HG03432 (cell line): ENCODE results near the gene ZFTA.
"Not testable (repeated sequence)": the region's sequence is repeated elsewhere in the genome, so short reads cannot be mapped to it uniquely, and the experiment has no call there.

Experiments used
- ATAC-seq: cut with Tn5 transposase; IDR thresholded peaks from one replicate; pipeline ENCODE4 v1.9.1; 2021; ENCODE audit warnings: mild to moderate bottlenecking, moderate library complexity; ENCODE audit not compliant: unreplicated experiment

ZFTA gene

GRCh38 chr11:63768237-63769041 lies at the start of gene ZFTA:
ZFTA (minus strand) TSS chr11:63768775; CDS start chr11:63768622, 153 bp downstream.
- ATAC-seq = peak; percentile 68

DNA sequence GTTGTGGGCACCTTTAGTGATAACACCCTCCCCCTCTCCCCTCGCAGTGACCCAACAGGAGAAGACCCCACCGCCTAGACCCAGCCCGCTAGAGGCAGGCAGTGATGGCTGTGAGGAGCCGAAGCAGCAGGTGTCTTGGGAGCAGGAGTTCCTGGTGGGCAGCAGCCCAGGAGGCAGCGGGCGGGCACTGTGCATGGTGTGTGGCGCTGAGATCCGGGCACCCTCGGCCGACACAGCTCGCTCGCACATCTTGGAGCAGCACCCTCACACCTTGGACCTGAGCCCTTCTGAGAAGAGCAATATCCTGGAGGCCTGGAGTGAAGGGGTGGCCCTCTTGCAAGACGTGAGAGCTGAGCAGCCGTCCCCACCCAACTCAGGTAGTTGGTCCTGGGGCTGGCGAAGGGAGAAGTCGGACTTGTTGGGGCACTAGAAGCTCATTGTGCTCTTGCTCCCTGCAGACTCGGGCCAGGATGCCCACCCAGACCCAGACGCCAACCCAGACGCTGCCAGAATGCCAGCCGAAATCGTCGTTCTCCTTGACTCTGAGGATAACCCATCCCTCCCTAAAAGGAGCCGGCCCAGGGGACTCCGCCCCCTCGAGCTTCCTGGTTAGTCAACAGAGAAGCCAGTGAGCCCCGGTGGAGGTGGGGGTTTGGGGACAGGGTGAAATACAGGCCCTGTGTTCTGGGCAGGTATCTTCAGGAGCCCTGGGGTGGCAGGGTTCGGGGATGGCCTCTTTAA lies 49.4 kb upstream of the ZFTA start:
- ATAC-seq = no peak

DNA sequence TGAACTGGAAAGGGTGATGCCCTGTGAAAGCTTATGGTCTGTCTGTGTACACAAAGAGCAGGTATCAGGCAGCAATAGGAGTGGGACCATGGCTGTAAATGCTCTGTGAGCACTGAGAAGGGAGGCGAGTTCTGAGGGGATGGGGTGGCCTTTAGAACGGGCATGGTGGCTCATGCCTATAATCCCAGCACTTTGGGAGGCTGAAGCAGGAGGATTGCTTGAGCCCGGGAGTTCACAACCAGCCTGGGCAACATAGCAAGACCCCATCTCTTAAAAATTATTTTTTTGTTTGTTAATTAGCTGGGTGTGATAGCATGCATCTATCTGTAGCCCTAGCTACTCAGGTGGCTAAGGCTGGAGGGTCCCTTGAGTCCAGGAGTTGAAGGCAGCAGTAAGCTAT lies 48.2 kb upstream of the ZFTA start:
- no peak for ATAC-seq

- ATAC-seq = no peak
Measured at GRCh38 chr11:63816166-63816565, 47.6 kb upstream of the ZFTA start.

- ATAC-seq = no peak
Measured at GRCh38 chr11:63814383-63814736, 45.8 kb upstream of the ZFTA start.

- ATAC-seq = peak; percentile 42
Measured at GRCh38 chr11:63813563-63814382, 45.2 kb upstream of the ZFTA start.

- ATAC-seq = peak; percentile 84
Measured at GRCh38 chr11:63813035-63813562, 44.5 kb upstream of the ZFTA start, which contains the start of gene SPINDOC. SPINDOC (plus strand) TSS chr11:63813456; CDS start chr11:63813687, 231 bp downstream.

DNA sequence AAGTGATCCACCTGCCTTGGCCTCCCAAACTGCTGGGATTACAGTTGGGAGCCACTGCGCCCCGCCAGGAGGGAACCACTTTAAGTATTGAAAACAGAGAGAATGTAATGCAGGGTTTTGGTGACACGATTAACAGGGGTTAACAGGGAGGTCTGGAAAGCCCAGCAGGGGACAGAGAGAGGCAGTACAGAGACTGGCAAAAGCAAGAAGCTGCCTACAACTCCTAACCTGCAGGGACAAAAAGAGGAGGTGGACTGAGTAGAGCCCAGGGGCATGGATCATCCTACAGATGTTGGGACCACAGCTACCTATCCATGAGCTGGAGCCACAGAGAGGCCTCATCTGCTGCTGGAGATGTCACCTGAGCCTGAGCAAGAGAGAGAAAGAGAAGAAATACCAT lies 42.9 kb upstream of the ZFTA start:
- ATAC-seq = no peak

DNA sequence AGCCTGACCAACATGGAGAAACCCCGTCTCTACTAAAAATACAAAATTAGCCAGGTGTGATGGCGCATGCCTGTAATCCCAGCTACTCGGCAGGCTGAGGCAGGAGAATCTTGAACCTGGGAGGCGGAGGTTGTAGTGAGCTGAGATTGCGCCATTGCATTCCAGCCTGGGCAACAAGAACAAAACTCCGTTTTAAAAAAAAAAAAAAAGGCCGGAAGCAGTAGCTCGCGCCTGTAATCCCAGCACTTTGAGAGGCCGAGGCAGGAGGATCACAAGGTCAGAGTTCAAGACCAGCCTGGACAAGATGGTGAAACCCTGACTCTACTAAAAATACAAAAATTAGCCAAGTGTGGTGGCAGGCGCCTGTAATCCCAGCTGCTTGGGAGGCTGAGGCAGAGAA lies 41.8 kb upstream of the ZFTA start:
- ATAC-seq = not testable (repeated sequence)

- no peak for ATAC-seq
Measured at GRCh38 chr11:63805844-63806415, 37.4 kb upstream of the ZFTA start.

DNA sequence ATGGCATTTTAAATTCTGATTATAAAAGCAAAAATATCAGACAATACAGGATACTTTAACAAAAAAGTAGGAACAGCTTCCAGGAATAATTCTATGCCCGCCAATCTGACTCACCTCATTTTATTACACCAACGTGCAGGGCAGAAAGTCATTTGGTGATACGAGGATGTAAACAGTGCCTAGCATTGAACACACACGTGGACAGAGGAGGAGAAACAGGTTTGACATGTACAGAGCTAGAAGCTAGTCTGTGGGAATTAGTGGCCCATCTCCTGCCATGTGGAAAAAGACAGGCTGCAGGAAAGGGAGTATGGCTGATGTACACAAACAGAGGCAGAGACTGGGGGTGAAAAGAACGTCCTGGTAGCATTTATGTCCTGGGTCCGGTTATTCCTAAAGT lies 35.7 kb upstream of the ZFTA start:
- no peak for ATAC-seq

GRCh38 chr11:63802637-63803414 lies 34.3 kb upstream of the ZFTA start:
- no peak for ATAC-seq

GRCh38 chr11:63800921-63801320 lies 32.3 kb upstream of the ZFTA start:
- ATAC-seq = no peak

- no peak for ATAC-seq
Measured at GRCh38 chr11:63795066-63795465, 26.5 kb upstream of the ZFTA start.

DNA sequence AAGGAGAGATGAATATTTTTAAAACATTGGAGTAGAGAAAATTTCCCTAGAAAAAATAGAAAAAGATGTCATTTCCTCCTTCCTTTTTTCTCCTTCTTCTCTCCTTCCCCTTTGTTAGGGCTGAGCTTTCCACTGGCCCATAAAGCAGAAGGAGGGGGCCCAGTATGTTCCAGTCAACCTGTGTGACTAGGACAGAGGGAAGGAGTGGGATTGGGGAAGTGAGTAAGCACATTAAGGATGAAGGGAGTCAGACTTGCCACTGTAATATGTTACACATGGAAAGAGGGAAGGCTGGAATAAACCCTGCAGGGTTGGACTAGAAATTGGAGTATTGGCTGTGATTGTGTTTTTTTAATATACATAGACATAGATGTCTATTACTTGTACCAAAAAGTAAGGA lies 24.6 kb upstream of the ZFTA start:
- ATAC-seq = no peak

GRCh38 chr11:63791495-63792167 lies 23.1 kb upstream of the ZFTA start:
- ATAC-seq = no peak

DNA sequence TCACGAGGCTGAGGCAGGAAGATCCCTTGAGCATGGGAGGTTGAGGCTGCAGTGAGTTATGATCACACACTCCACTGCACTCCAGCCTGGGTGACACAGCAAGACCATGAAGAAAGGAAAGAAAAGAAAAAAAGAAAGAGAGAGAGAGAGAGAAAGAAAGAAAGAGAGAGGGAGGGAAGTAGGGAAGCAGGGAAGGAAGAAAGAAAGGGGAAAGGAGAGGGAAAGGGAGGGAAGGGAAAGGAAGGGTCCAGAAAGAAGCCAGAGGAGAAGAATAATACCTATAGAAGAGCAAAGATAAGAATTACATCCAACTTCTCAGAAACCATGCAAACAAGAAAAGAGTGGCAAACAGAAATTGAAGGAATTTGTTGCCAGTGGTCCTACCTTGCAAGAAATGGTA lies 17.2 kb upstream of the ZFTA start:
- ATAC-seq = no peak

DNA sequence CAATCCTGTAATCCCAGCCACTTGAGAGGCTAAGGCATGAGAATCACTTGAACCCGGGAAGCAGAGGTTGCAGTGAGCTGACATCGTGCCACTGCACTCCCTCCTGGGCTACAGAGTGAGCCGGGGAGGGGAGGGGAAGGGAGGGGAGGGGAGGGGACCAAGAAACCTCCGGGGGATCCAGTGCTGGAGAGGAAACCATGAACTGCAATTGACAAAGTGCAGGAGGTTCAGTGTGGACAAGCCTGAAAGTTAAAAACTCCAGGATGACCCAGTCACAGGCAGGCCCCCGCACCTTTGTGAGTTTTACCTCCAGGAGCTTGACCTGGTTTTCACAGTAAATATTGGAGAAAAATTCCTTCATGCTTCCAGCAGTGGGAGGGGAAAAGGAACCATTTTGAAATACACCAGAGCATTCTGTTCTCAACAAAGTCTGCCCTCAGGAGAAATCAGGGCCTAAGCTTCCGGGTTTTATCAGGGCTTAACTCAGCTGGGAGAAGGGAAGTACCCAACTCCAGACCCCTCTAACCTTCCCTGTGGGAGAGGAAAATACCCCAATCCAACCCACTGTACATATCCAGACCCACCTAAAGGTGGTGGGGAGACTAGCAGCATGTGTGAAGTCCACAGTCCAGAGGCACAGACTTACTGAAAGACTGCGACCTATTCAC lies 15.5 kb upstream of the ZFTA start:
- ATAC-seq = no peak

- ATAC-seq = no peak
Measured at GRCh38 chr11:63782749-63783148, 14.2 kb upstream of the ZFTA start.
